Right lobe of liver (tissue), 4 donors: ENCODE measurements around the gene FAU.

Experiments used
- CTCF ChIP-seq, 4 donors: fragments of 200-600 bp in 3 of 4; fragments of 450-650 bp in 1 of 4; IDR thresholded peaks; one replicate each; pipeline versions ENCODE4 v1.5.1 to v1.8.0; 2016 to 2022; ENCODE audit warnings: antibody characterized with exemption in 4 of 4, mild to moderate bottlenecking in 2 of 4
- POLR2A ChIP-seq: fragments of 450-650 bp; IDR thresholded peaks from one replicate; pipeline ENCODE4 v1.6.1; 2017; ENCODE audit warnings: antibody characterized with exemption, mild to moderate bottlenecking
- donor health status: DM: no; HTN: no; CAD: no.
- donor health status: DM: no; HTN: no; CAD: no.
- donor health status: DM: no; HTN: yes; CAD: no.

DNA sequence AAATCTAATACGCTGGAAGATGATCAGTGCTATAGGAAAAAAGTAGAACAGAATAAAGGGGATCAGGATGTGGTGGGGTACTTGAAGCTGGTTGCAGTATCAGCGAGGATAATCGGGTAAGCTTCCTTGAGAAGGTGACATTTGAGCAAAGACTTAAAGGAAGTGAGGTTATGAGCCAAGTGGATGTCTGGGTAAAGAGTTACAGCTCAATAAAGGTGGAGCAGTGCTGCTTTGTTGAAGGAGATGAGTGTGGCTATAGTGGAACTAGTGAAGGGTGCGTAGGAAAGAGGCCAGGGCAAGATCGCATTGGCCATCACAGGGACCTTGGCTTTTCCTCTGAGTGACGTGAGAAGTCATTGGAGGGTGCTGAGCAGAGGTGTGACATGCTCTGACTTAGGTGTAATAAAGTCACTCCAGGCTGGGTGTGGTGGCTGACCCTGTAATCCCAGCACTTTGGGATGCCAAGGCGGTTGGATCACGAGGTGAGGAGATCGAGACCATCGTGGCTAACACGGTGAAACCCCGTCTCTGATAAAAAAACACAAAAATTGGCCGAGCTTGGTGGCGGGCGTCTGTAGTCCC lies 14.7 kb upstream of the FAU start:
- TF ChIP-seq CTCF (IDR thresholded peaks at IDR 0.05), result no peak
- TF ChIP-seq POLR2A, result no peak
